CD4-positive, alpha-beta T cell treated with Interleukin-4 for 4 hours (primary cell): Measurements from ENCODE around the gene FBRSL1.
A peak's percentile ranks its signal among the peaks of the same experiment; 100 is the strongest.

Experiments used
- DNase-seq: peaks from one replicate; pipeline ENCODE4 v3.0.0-alpha.2; 2020

The FBRSL1 gene

GRCh38 chr12:132500142-132500855 is 10.3 kb downstream of the FBRSL1 start:
- DNase-seq: no peak

GRCh38 chr12:132500856-132501180 is 10.9 kb downstream of the FBRSL1 start:
- no peak for DNase-seq

- no peak for DNase-seq
Measured at GRCh38 chr12:132501204-132501940, 11.4 kb downstream of the FBRSL1 start.

GRCh38 chr12:132502149-132502881 is 12.4 kb downstream of the FBRSL1 start:
- DNase-seq: no peak

- no peak for DNase-seq
Measured at GRCh38 chr12:132502882-132503193, 12.9 kb downstream of the FBRSL1 start.

- no peak for DNase-seq
Measured at GRCh38 chr12:132503618-132504204, 13.8 kb downstream of the FBRSL1 start.

- no peak for DNase-seq
Measured at GRCh38 chr12:132505105-132505851, 15.3 kb downstream of the FBRSL1 start.

- DNase-seq: no peak
Measured at GRCh38 chr12:132505852-132506219, 15.9 kb downstream of the FBRSL1 start.

GRCh38 chr12:132506328-132507160 is 16.6 kb downstream of the FBRSL1 start:
- peak; percentile 32 for DNase-seq

GRCh38 chr12:132507161-132507538 is 17.2 kb downstream of the FBRSL1 start:
- DNase-seq: no peak

- DNase-seq: no peak
Measured at GRCh38 chr12:132507656-132508490, 17.9 kb downstream of the FBRSL1 start.

GRCh38 chr12:132508491-132508740 is 18.5 kb downstream of the FBRSL1 start:
- DNase-seq: no peak

- DNase-seq: no peak
Measured at GRCh38 chr12:132508860-132509732, 19.1 kb downstream of the FBRSL1 start.

GRCh38 chr12:132510111-132510724 is 20.3 kb downstream of the FBRSL1 start:
- DNase-seq: no peak

- DNase-seq: no peak
Measured at GRCh38 chr12:132510746-132511477, 21.0 kb downstream of the FBRSL1 start.

- no peak for DNase-seq
Measured at GRCh38 chr12:132511516-132512196, 21.7 kb downstream of the FBRSL1 start.

GRCh38 chr12:132512197-132513069 is 22.5 kb downstream of the FBRSL1 start:
- no peak for DNase-seq

- no peak for DNase-seq
Measured at GRCh38 chr12:132513070-132513398, 23.1 kb downstream of the FBRSL1 start.
